ENCODE measurements around the gene MGMT. TPM values are rescaled to one million over a fixed set of nuclear protein-coding genes. Genes with fewer than 3 reads are reported as not detected.
A peak's percentile ranks its signal among the peaks of the same experiment; 100 is the strongest.

MGMT gene
- total and polyA plus RNA-seq, 3 donors from 2014 or later = 32.8 to 40.7 (median 37.9) TPM

DNA sequence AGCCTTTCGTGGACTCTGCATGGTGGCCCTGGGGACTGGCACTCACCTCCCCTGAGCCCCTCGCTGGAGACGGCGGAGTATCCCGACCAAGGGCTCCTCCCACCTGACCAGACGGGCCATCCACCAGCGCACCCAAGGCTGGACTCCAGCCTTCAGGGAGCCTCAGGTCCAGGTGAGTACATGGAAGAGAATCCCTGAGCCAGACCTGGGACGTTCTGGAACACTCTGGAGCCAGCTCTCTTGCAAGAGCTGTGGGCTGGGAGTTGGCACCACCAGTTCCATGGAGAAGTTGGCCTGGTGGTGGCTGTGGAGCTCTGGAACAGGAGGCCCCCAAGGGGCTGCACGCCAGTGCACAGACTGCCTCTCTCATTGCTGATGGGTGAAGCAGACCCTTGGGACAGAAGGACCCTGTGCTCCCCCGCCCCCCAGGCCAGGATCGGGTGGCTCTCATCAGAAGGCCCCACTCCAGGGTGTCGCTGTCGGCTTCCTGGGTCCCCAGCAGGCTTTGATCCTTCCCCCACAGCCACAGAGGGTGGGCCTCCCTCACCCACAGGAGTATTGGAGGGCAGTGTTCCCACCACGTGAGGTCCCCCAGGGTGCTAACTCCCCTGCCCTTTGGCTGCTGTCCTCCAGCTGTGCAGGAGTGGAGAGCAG, 307.2 kb downstream of the MGMT start:
- no peaks in the 10 kb centered on the region for H3K27me3 ChIP-seq
- no peaks in the 10 kb centered on the region for H3K4me1 ChIP-seq
- 80 to 91% methylated on average over 1 to 14 of the region's 14 CpGs for WGBS, 2 donors
- no peaks in the 10 kb centered on the region for H3K36me3 ChIP-seq (ENCODE audit: low read depth, missing control alignments)
- intact Hi-C loops (cut with DNase I; ENCODE audit: low total_unique reads) = no loop called here
- no peak overlapping the region for H3K4me3 ChIP-seq
- DNase-seq = peak; percentile 13
- H3K27ac ChIP-seq = no peak overlapping the region
- TF ChIP-seq, protein P1, sequence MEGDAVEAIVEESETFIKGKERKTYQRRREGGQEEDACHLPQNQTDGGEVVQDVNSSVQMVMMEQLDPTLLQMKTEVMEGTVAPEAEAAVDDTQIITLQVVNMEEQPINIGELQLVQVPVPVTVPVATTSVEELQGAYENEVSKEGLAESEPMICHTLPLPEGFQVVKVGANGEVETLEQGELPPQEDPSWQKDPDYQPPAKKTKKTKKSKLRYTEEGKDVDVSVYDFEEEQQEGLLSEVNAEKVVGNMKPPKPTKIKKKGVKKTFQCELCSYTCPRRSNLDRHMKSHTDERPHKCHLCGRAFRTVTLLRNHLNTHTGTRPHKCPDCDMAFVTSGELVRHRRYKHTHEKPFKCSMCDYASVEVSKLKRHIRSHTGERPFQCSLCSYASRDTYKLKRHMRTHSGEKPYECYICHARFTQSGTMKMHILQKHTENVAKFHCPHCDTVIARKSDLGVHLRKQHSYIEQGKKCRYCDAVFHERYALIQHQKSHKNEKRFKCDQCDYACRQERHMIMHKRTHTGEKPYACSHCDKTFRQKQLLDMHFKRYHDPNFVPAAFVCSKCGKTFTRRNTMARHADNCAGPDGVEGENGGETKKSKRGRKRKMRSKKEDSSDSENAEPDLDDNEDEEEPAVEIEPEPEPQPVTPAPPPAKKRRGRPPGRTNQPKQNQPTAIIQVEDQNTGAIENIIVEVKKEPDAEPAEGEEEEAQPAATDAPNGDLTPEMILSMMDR (IDR thresholded peaks at IDR 0.05) = no peak
- no peak for TF ChIP-seq POLR2A (IDR thresholded peaks at IDR 0.05)
- H3K9me3 ChIP-seq = no peaks in the 10 kb centered on the region

DNA sequence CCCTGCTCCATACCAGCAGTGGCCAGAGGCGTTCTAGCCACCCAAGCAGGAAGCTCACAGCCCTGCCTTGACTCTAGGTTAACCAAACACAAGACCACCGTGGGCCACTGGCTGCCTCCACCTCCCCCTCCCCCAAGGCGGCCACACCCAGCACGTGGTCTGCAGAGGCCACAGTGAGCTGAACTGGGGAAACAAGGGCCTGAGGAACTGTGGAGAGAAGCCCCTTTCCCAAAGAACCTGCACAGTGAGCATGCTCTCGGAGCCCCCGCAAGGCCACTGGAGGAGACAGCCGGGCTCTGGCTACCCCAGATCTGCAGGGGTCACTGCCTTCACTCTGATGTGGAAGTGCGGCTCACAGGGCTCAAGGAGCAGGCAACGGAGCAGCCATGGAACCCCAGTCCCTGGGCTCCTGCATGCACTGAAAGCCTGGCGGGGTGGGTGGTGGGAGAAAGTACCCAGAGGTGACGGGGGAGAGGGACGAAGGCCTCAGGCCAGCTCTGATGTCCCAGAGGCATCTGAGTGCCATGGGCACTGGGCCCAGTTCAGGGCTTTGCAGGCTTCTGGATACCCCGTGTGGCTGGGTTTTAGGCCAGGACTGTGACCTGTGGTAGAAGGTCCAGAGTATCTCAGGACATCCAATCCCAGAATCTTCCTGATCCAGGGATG, 307.8 kb downstream of the MGMT start:
- H3K4me3 ChIP-seq = no peak overlapping the region
- no peaks in the 10 kb centered on the region for H3K4me1 ChIP-seq
- intact Hi-C loops (cut with DNase I; ENCODE audit: low total_unique reads) = no loop called here
- no peak for DNase-seq
- no peaks in the 10 kb centered on the region for H3K36me3 ChIP-seq (ENCODE audit: low read depth, missing control alignments)
- no peak for TF ChIP-seq POLR2A (IDR thresholded peaks at IDR 0.05)
- TF ChIP-seq, protein P1 (IDR thresholded peaks at IDR 0.05) = no peak
- H3K27ac ChIP-seq = no peak overlapping the region
- no peaks in the 10 kb centered on the region for H3K9me3 ChIP-seq
- no peaks in the 10 kb centered on the region for H3K27me3 ChIP-seq
- WGBS, 2 donors = 81 to 83% methylated on average over 5 to 13 of the region's 13 CpGs

DNA sequence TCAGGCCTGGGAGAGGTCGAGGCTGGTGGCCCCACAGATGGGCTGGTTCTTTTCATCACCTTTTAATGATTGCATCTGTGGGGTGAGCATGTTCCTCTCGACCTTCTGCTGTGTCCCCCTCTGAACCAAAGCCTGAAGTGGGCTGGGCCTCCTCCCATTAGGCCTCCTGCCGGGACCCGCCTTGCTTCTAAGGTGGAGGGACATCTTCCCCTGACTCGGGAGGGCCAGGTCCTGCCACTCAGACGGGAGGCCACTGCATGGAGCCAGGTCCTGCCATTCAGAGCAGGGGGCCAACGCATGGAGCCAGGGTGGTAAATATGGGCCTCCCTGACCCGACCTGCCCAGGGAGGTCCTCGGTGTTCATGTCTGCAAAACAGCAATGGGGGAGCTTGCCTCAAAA, 308.6 kb downstream of the MGMT start:
- H3K4me1 ChIP-seq = no peaks in the 10 kb centered on the region
- no peaks in the 10 kb centered on the region for H3K27me3 ChIP-seq
- TF ChIP-seq, protein P1 (IDR thresholded peaks at IDR 0.05) = no peak
- TF ChIP-seq POLR2A (IDR thresholded peaks at IDR 0.05) = no peak
- WGBS, 2 donors = 78 to 85% methylated on average over 6 to 9 of the region's 9 CpGs
- no peaks in the 10 kb centered on the region for H3K9me3 ChIP-seq
- no peak overlapping the region for H3K27ac ChIP-seq
- no peak overlapping the region for H3K4me3 ChIP-seq
- no peak for DNase-seq
- intact Hi-C loops (cut with DNase I; ENCODE audit: low total_unique reads) = no loop called here
- H3K36me3 ChIP-seq (ENCODE audit: low read depth, missing control alignments) = no peaks in the 10 kb centered on the region

DNA sequence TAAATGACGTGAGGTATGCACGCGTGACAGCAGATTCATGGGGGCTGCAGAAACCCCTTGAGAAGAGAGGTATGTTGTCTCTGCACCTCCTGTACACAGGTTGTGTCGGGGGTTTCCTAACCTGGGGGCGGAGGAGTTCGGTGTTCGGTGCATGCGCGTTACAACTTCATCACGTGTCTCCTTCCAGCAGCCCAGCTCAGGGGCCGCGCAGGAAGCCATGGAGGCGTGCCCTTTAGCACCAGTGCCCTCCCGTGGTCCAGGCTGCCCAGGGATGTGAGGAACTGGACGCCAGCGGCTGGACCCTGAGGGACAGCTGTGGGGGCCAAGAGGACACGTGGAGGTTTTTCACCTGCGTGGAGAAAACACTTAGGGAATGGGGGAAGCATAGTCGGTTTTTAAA, 310.6 kb downstream of the MGMT start:
- peak overlapping the region in 1 of 2 donors; percentile 12 for H3K4me3 ChIP-seq
- peak; percentile 44 for DNase-seq
- H3K27ac ChIP-seq = no peak overlapping the region
- H3K36me3 ChIP-seq (ENCODE audit: low read depth, missing control alignments) = no peaks in the 10 kb centered on the region
- H3K27me3 ChIP-seq = no peaks in the 10 kb centered on the region
- intact Hi-C loops (cut with DNase I; ENCODE audit: low total_unique reads) = no loop called here
- TF ChIP-seq, protein P1 (IDR thresholded peaks at IDR 0.05) = no peak
- no peak for TF ChIP-seq POLR2A (IDR thresholded peaks at IDR 0.05)
- no peaks in the 10 kb centered on the region for H3K4me1 ChIP-seq
- WGBS, 2 donors = 71 to 75% methylated on average over 14 to 19 of the region's 19 CpGs
- H3K9me3 ChIP-seq = no peaks in the 10 kb centered on the region

Data from testis (tissue), 3 donors.